ENCODE data around the gene DYNLRB1.

The DYNLRB1 gene

GRCh38 chr20:34579191-34579978, 63.2 kb downstream of the DYNLRB1 start:
- no peak for TF ChIP-seq CTCF (IDR thresholded peaks at IDR 0.05; ENCODE audit: control extremely low read depth, extremely low read depth, low read depth, missing control alignments)
- DNase-seq (ENCODE audit: extremely low spot score) = no peak
- ChIA-PET POLR2A (interaction anchor here (0.6 kb wide), 1 partner anchor 778 kb away, joined by 3 read pairs; no protein-coding TSS in a partner anchor), CTCF (interaction anchor here (0.8 to 2.0 kb wide), 5 partner anchors 8 to 190 kb away, joined by 3 to 12 read pairs (median 3); no protein-coding TSS in a partner anchor)

GRCh38 chr20:34579979-34580940, 64.0 kb downstream of the DYNLRB1 start:
- POLR2A ChIA-PET = interaction anchor here (0.6 kb wide), 1 partner anchor 779 kb away, joined by 3 read pairs; no protein-coding TSS in a partner anchor
- no peak for TF ChIP-seq CTCF (IDR thresholded peaks at IDR 0.05; ENCODE audit: control extremely low read depth, extremely low read depth, low read depth, missing control alignments)
- DNase-seq (ENCODE audit: extremely low spot score) = peak; percentile 53
- CTCF ChIA-PET = interaction anchor here (1.2 to 2.0 kb wide), 4 partner anchors 10 to 190 kb away, joined by 3 to 12 read pairs (median 4); no protein-coding TSS in a partner anchor

GRCh38 chr20:34581341-34582184, 65.3 kb downstream of the DYNLRB1 start:
- POLR2A ChIA-PET = interaction anchor here (0.6 kb wide), 1 partner anchor 1178 kb away, joined by 4 read pairs; no protein-coding TSS in a partner anchor

GRCh38 chr20:34582221-34582620, 66.0 kb downstream of the DYNLRB1 start:
- no peak for DNase-seq (ENCODE audit: extremely low spot score)
- POLR2A ChIA-PET = no interaction called here
- CTCF ChIA-PET = interaction anchor here (0.9 to 2.8 kb wide), 4 partner anchors 12 to 269 kb away, joined by 3 to 10 read pairs (median 4); no protein-coding TSS in a partner anchor
- no peak for TF ChIP-seq CTCF (IDR thresholded peaks at IDR 0.05; ENCODE audit: control extremely low read depth, extremely low read depth, low read depth, missing control alignments)

More at GRCh38 chr20:34581341-34582184, 65.3 kb downstream of the DYNLRB1 start:
- CTCF ChIA-PET = interaction anchor here (0.9 to 2.8 kb wide), 3 partner anchors 11 to 27 kb away, joined by 3 to 10 read pairs (median 3); no protein-coding TSS in a partner anchor
- DNase-seq (ENCODE audit: extremely low spot score) = peak; percentile 29
- no peak for TF ChIP-seq CTCF (IDR thresholded peaks at IDR 0.05; ENCODE audit: control extremely low read depth, extremely low read depth, low read depth, missing control alignments)

GRCh38 chr20:34582911-34583310, 66.7 kb downstream of the DYNLRB1 start:
- no peak for TF ChIP-seq CTCF (IDR thresholded peaks at IDR 0.05; ENCODE audit: control extremely low read depth, extremely low read depth, low read depth, missing control alignments)
- CTCF ChIA-PET = interaction anchor here (0.6 to 2.8 kb wide), 6 partner anchors 12 to 270 kb away, joined by 3 to 10 read pairs (median 4); no protein-coding TSS in a partner anchor
- DNase-seq (ENCODE audit: extremely low spot score) = no peak
- POLR2A ChIA-PET = no interaction called here
